Keratinocyte (primary cell): ENCODE results near the gene PGK1. TPM values are rescaled to one million over a fixed set of nuclear protein-coding genes. Genes with fewer than 3 reads are reported as not detected.

Source experiments
- DNase-seq: peaks from one replicate; pipeline ENCODE4 v3.0.0-alpha.2; 2011; ENCODE audit warnings: low read depth, missing footprints, low spot score
- FAIRE-seq: peaks from 2 replicates; lab custom pipeline; 2011; peaks lifted over from hg19 to GRCh38; lab: Jason Lieb, UNC
- H2AFZ ChIP-seq: 2 replicates; pipeline ENCODE4 v1.6.0; 2012; ENCODE audit warnings: low read length, control low read depth, inconsistent platforms; ENCODE audit not compliant: control insufficient read depth
- H3K27ac ChIP-seq: 2 replicates; pipeline ENCODE4 v1.5.1; 2011; ENCODE audit warnings: low read length; ENCODE audit not compliant: control insufficient read depth, insufficient read depth
- H3K27me3 ChIP-seq: 3 replicates; pipeline ENCODE4 v1.6.0; 2011; ENCODE audit warnings: low read length; ENCODE audit not compliant: control insufficient read depth, insufficient read depth; ENCODE audit errors: extremely low read depth
- H3K36me3 ChIP-seq, 2 experiments: 2 replicates in 1 of 2; 3 replicates in 1 of 2; pipeline ENCODE4 v1.5.1; 2011; ENCODE audit warnings: low read length in 2 of 2, mild to moderate bottlenecking in 1 of 2; ENCODE audit not compliant: control insufficient read depth in 2 of 2, insufficient read depth in 2 of 2; ENCODE audit errors: extremely low read depth in 1 of 2
- H3K4me1 ChIP-seq: 3 replicates; pipeline ENCODE4 v1.5.1; 2011; ENCODE audit warnings: low read length; ENCODE audit not compliant: control insufficient read depth, insufficient read depth; ENCODE audit errors: extremely low read depth
- H3K4me2 ChIP-seq: 3 replicates; pipeline ENCODE4 v1.6.0; 2011; ENCODE audit warnings: low read depth, low read length; ENCODE audit not compliant: control insufficient read depth, insufficient read depth; ENCODE audit errors: extremely low read depth
- H3K4me3 ChIP-seq, 3 experiments: fragments of 200-600 bp in 1 of 3; sonication (generic) in 1 of 3; 2 replicates in 2 of 3; 3 replicates in 1 of 3; pipeline ENCODE4 v1.5.1; 2011 to 2016; ENCODE audit warnings: low read length in 3 of 3, mild to moderate bottlenecking in 3 of 3, control low read depth in 2 of 3, inconsistent platforms in 1 of 3, low read depth in 1 of 3, mixed read lengths in 1 of 3, mixed run types in 1 of 3, moderate library complexity in 1 of 3; ENCODE audit not compliant: control insufficient read depth in 2 of 3, insufficient read depth in 2 of 3; ENCODE audit errors: extremely low read depth in 1 of 3
- H3K79me2 ChIP-seq: 2 replicates; pipeline ENCODE4 v1.6.0; 2012; ENCODE audit warnings: low read length; ENCODE audit not compliant: control insufficient read depth, insufficient read depth
- H3K9ac ChIP-seq: 3 replicates; pipeline ENCODE4 v1.6.0; 2011; ENCODE audit warnings: low read length; ENCODE audit not compliant: control insufficient read depth, insufficient read depth; ENCODE audit errors: extremely low read depth
- H3K9me1 ChIP-seq: 3 replicates; pipeline ENCODE4 v1.6.0; 2011; ENCODE audit warnings: low read length; ENCODE audit not compliant: control insufficient read depth, insufficient read depth; ENCODE audit errors: extremely low read depth
- H3K9me3 ChIP-seq: 2 replicates; pipeline ENCODE4 v1.5.1; 2012; ENCODE audit warnings: low read depth, low read length; ENCODE audit not compliant: control insufficient read depth
- H4K20me1 ChIP-seq: 3 replicates; pipeline ENCODE4 v1.6.0; 2011; ENCODE audit warnings: low read length; ENCODE audit not compliant: control insufficient read depth, insufficient read depth; ENCODE audit errors: extremely low read depth
- EZH2 ChIP-seq: IDR thresholded peaks from one replicate; pipeline ENCODE4 v1.6.1; 2012; ENCODE audit warnings: inconsistent platforms, mild to moderate bottlenecking, low read length, moderate library complexity
- dilution Hi-C: fragments of 300-500 bp; cut with MboI; formaldehyde crosslinking; loops from one replicate; pipeline ENCODE4 v1.7.0; 2020; ENCODE audit warnings: low sequenced_read_pairs; ENCODE audit not compliant: extremely low pct_ligation_motif_present
- polyA plus RNA-seq, 5 experiments: library from polyadenylated mRNA; depleted of rRNA in 3 of 5; stranded (reverse) in 3 of 5; stranded (forward) in 1 of 5; unstranded in 1 of 5; fragments of >200 nt; gene quantifications; 1 replicate in 1 of 5; 2 replicates in 3 of 5; 3 replicates in 1 of 5; pipeline versions ENCODE4 v1.2.1 to v1.2.3, GENCODE V29; 2011 to 2012; ENCODE audit warnings: missing spikeins in 2 of 5, low read depth in 1 of 5, low replicate concordance in 1 of 5
- TF ChIP-seq, protein P1 (sequence below), 3 experiments: IDR thresholded peaks in 1 of 3; conservative IDR thresholded peaks in 1 of 3; optimal IDR thresholded peaks in 1 of 3; 2 replicates in 2 of 3; 3 replicates in 1 of 3; pipeline versions ENCODE3 to v1.5.1; 2011; ENCODE audit warnings: low read length in 3 of 3, mild to moderate bottlenecking in 3 of 3, moderate library complexity in 2 of 3, control low read depth in 1 of 3, inconsistent platforms in 1 of 3; ENCODE audit not compliant: insufficient read depth in 2 of 3; ENCODE audit errors: extremely low read depth in 1 of 3

PGK1 gene
- polyA plus RNA-seq, 1 donor (not counting 4 experiments of a cell fraction or from before 2014, with no cell fraction given), result 666 TPM

DNA sequence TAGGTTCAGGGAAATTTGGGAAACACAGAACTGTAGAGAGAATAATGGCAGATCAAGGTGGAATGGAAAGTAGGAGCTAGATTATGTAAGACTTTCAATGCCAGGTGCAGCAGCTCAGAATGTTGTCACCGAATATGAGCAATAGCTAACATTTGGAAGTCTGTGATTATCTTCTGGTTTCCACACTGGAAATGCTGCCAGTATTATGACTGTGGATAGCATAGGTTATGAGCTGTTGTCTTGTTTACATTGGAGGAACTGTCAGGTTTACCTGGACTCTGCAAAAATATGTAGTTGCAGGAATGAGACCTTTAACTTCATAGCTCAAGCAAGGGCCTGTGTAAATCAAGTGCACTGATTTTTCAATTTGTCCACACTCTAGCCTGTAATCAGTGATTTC lies 61.4 kb downstream of the PGK1 start:
- H3K79me2 ChIP-seq, result no peaks in the 10 kb centered on the region
- DNase-seq, result no peak
- H4K20me1 ChIP-seq, result no peaks in the 10 kb centered on the region

DNA sequence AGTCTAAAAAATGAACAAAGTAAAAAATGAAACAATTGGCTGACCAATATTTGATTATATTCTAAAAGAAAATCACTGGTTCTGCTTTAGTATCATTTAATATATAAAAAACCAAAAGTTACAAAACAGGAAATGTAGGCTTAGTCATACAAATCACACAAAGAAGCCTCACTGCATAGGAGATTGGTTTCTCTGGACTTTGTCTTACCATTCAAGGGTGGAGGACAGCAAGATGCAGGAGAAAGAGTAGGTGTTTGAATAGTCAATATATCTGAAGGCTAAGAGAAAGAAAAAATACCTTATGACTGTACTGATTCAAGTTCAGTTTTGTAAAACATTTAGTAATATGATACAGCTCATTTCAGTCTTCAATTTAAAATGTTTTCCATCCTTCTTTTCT lies 64.0 kb downstream of the PGK1 start:
- Histone ChIP-seq H3K4me2 (no peak overlapping the region), H3K79me2 (no peaks in the 10 kb centered on the region), H3K9me1 (no peaks in the 10 kb centered on the region), H3K9me3 (no peaks in the 10 kb centered on the region), H3K27me3 (no peaks in the 10 kb centered on the region), H3K4me3 (no peak overlapping the region), H3K27ac (no peak overlapping the region), H3K36me3 (no peaks in the 10 kb centered on the region), H2AFZ (no peak overlapping the region), H4K20me1 (no peaks in the 10 kb centered on the region), H3K4me1 (no peaks in the 10 kb centered on the region), H3K9ac (no peak overlapping the region)
- no peak for FAIRE-seq
- no peak for DNase-seq
- dilution Hi-C loops, result no loop called here
- TF ChIP-seq, protein P1, sequence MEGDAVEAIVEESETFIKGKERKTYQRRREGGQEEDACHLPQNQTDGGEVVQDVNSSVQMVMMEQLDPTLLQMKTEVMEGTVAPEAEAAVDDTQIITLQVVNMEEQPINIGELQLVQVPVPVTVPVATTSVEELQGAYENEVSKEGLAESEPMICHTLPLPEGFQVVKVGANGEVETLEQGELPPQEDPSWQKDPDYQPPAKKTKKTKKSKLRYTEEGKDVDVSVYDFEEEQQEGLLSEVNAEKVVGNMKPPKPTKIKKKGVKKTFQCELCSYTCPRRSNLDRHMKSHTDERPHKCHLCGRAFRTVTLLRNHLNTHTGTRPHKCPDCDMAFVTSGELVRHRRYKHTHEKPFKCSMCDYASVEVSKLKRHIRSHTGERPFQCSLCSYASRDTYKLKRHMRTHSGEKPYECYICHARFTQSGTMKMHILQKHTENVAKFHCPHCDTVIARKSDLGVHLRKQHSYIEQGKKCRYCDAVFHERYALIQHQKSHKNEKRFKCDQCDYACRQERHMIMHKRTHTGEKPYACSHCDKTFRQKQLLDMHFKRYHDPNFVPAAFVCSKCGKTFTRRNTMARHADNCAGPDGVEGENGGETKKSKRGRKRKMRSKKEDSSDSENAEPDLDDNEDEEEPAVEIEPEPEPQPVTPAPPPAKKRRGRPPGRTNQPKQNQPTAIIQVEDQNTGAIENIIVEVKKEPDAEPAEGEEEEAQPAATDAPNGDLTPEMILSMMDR (optimal IDR thresholded peaks at IDR 0.05 in 1 of 3, IDR thresholded peaks at IDR 0.05 in 1 of 3, conservative IDR thresholded peaks at IDR 0.05 in 1 of 3; ENCODE audit: extremely low read depth in 1 of 3, insufficient read depth in 2 of 3, low read length in 3 of 3), result no peak
- TF ChIP-seq EZH2, result no peak

More for the DNA sequence above, 61.4 kb downstream of the PGK1 start:
- H3K4me2 ChIP-seq, result no peak overlapping the region
- no peaks in the 10 kb centered on the region for H3K9me3 ChIP-seq
- H3K4me3 ChIP-seq, result no peak overlapping the region
- no peak overlapping the region for H2AFZ ChIP-seq
- H3K9me1 ChIP-seq, result no peaks in the 10 kb centered on the region
- TF ChIP-seq, protein P1 (optimal IDR thresholded peaks at IDR 0.05 in 1 of 3, IDR thresholded peaks at IDR 0.05 in 1 of 3, conservative IDR thresholded peaks at IDR 0.05 in 1 of 3; ENCODE audit: extremely low read depth in 1 of 3, insufficient read depth in 2 of 3, low read length in 3 of 3), result no peak
- TF ChIP-seq EZH2, result no peak
- H3K4me1 ChIP-seq, result no peaks in the 10 kb centered on the region
- H3K36me3 ChIP-seq, result no peaks in the 10 kb centered on the region
- no peaks in the 10 kb centered on the region for H3K27me3 ChIP-seq
- H3K27ac ChIP-seq, result no peak overlapping the region
- FAIRE-seq, result no peak
- dilution Hi-C loops, result no loop called here
- no peak overlapping the region for H3K9ac ChIP-seq

Other genes with a start within 250 kb of the PGK1 start
- 43.8 to 68.4 TPM (median 55.4 TPM) in 3 replicates for gene MAGT1, start 208.8 kb upstream of the PGK1 start, polyA plus RNA-seq
- gene COX7B, start 204.8 kb upstream of the PGK1 start, polyA plus RNA-seq, result 684 to 1,116 TPM (median 1,019 TPM) in 3 replicates
- gene ATP7A, start 193.6 kb upstream of the PGK1 start, polyA plus RNA-seq, result 2.5 to 4.0 TPM (median 3.3 TPM) in 3 replicates
- 0.18 to 0.43 TPM (median 0.37 TPM) in 3 replicates for gene PGAM4, start 134.6 kb upstream of the PGK1 start, polyA plus RNA-seq
- 13.4 to 20.4 TPM (median 17.3 TPM) in 3 replicates for gene TAF9B, start 35.4 kb downstream of the PGK1 start, polyA plus RNA-seq
- gene CYSLTR1, start 223.4 kb downstream of the PGK1 start, polyA plus RNA-seq, result 0.03 TPM in 1 of 3 replicates, not detected in the others